ENCODE measurements around the gene CFD. TPM values are rescaled to one million over a fixed set of nuclear protein-coding genes. Genes with fewer than 3 reads are reported as not detected.

Gene CFD
- total and polyA plus RNA-seq, 2 experiments from 2014 or later, result 0.90 to 4.7 TPM

GRCh38 chr19:899336-900042, 40.0 kb downstream of the CFD start:
- DNase-seq (ENCODE audit: low spot score) (no peak), ATAC-seq (no peak)
- H3K27ac Mint-ChIP-seq, result no peak overlapping the region
- H3K27ac ChIP-seq (ENCODE audit: low read depth), result no peak overlapping the region
- H3F3A ChIP-seq (replicated peaks; ENCODE audit: low read depth), result peaks cover 7% of the 10 kb centered on the region
- H4K20me1 ChIP-seq (replicated peaks; ENCODE audit: insufficient read depth), result peaks cover 8% of the 10 kb centered on the region
- no peaks in the 10 kb centered on the region for H3K36me3 ChIP-seq (ENCODE audit: insufficient read depth)
- H3K4me2 ChIP-seq, result no peak overlapping the region
- H2AFZ ChIP-seq, result no peak overlapping the region
- no peak overlapping the region for H3K4me3 Mint-ChIP-seq
- peaks cover 5% of the 10 kb centered on the region for H3K27me3 Mint-ChIP-seq (ENCODE audit: insufficient read depth, low read depth, poor library complexity)
- no peaks in the 10 kb centered on the region for H3K9me2 ChIP-seq (ENCODE audit: insufficient read depth)
- no peaks in the 10 kb centered on the region for H3K27me3 ChIP-seq (ENCODE audit: insufficient read depth)
- H3K4me3 ChIP-seq, result no peak overlapping the region
- H3K4me1 ChIP-seq (ENCODE audit: insufficient read depth), result peaks cover 3% of the 10 kb centered on the region; the same call in 1 of the 2 replicates
- TF ChIP-seq ZNF114 (CRISPR knock-in tag; IDR thresholded peaks at IDR 0.05) (no peak), CREB1 (CRISPR knock-in tag; IDR thresholded peaks at IDR 0.05; ENCODE audit: low read depth) (no peak), ETS1 (IDR thresholded peaks at IDR 0.05) (no peak), REST (IDR thresholded peaks at IDR 0.05; ENCODE audit: unreplicated experiment) (no peak), CTCF (conservative IDR thresholded peaks at IDR 0.05; ENCODE audit: low read depth in 2 of 2) (no peak), EZH2phosphoT487 (IDR thresholded peaks at IDR 0.05; ENCODE audit: unreplicated experiment) (no peak), EZH2 (IDR thresholded peaks at IDR 0.05; ENCODE audit: low read depth, unreplicated experiment) (no peak), STAT1 (IDR thresholded peaks at IDR 0.05; ENCODE audit: unreplicated experiment) (no peak), POLR2AphosphoS5 (IDR thresholded peaks at IDR 0.05; ENCODE audit: low read depth) (no peak), NANOG (IDR thresholded peaks at IDR 0.05; ENCODE audit: borderline replicate concordance) (no peak), JUNB (IDR thresholded peaks at IDR 0.05; ENCODE audit: unreplicated experiment) (no peak), ZNF331 (CRISPR knock-in tag; IDR thresholded peaks at IDR 0.05; ENCODE audit: low read depth) (no peak)
- TF ChIP-seq, protein P1, sequence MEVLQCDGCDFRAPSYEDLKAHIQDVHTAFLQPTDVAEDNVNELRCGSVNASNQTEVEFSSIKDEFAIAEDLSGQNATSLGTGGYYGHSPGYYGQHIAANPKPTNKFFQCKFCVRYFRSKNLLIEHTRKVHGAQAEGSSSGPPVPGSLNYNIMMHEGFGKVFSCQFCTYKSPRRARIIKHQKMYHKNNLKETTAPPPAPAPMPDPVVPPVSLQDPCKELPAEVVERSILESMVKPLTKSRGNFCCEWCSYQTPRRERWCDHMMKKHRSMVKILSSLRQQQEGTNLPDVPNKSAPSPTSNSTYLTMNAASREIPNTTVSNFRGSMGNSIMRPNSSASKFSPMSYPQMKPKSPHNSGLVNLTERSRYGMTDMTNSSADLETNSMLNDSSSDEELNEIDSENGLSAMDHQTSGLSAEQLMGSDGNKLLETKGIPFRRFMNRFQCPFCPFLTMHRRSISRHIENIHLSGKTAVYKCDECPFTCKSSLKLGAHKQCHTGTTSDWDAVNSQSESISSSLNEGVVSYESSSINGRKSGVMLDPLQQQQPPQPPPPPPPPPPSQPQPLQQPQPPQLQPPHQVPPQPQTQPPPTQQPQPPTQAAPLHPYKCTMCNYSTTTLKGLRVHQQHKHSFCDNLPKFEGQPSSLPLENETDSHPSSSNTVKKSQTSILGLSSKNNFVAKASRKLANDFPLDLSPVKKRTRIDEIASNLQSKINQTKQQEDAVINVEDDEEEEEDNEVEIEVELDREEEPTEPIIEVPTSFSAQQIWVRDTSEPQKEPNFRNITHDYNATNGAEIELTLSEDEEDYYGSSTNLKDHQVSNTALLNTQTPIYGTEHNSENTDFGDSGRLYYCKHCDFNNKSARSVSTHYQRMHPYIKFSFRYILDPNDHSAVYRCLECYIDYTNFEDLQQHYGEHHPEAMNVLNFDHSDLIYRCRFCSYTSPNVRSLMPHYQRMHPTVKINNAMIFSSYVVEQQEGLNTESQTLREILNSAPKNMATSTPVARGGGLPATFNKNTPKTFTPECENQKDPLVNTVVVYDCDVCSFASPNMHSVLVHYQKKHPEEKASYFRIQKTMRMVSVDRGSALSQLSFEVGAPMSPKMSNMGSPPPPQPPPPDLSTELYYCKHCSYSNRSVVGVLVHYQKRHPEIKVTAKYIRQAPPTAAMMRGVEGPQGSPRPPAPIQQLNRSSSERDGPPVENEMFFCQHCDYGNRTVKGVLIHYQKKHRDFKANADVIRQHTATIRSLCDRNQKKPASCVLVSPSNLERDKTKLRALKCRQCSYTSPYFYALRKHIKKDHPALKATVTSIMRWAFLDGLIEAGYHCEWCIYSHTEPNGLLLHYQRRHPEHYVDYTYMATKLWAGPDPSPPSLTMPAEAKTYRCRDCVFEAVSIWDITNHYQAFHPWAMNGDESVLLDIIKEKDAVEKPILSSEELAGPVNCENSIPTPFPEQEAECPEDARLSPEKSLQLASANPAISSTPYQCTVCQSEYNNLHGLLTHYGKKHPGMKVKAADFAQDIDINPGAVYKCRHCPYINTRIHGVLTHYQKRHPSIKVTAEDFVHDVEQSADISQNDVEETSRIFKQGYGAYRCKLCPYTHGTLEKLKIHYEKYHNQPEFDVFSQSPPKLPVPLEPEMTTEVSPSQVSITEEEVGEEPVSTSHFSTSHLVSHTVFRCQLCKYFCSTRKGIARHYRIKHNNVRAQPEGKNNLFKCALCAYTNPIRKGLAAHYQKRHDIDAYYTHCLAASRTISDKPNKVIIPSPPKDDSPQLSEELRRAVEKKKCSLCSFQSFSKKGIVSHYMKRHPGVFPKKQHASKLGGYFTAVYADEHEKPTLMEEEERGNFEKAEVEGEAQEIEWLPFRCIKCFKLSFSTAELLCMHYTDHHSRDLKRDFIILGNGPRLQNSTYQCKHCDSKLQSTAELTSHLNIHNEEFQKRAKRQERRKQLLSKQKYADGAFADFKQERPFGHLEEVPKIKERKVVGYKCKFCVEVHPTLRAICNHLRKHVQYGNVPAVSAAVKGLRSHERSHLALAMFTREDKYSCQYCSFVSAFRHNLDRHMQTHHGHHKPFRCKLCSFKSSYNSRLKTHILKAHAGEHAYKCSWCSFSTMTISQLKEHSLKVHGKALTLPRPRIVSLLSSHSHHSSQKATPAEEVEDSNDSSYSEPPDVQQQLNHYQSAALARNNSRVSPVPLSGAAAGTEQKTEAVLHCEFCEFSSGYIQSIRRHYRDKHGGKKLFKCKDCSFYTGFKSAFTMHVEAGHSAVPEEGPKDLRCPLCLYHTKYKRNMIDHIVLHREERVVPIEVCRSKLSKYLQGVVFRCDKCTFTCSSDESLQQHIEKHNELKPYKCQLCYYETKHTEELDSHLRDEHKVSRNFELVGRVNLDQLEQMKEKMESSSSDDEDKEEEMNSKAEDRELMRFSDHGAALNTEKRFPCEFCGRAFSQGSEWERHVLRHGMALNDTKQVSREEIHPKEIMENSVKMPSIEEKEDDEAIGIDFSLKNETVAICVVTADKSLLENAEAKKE (CRISPR knock-in tag; IDR thresholded peaks at IDR 0.05), result no peak
- peaks cover 8% of the 10 kb centered on the region for H3K79me2 ChIP-seq (replicated peaks; ENCODE audit: insufficient read depth)
- no peaks in the 10 kb centered on the region for H3K9me3 Mint-ChIP-seq
- peaks cover 17% of the 10 kb centered on the region for H3K36me3 Mint-ChIP-seq (ENCODE audit: low read depth)
- H3K4me1 Mint-ChIP-seq, result peaks cover 5% of the 10 kb centered on the region

All from GM23338 (cell line).